GM18858 (cell line): ENCODE results near the gene LSM4.

Source experiments
- ATAC-seq: cut with Tn5 transposase; IDR thresholded peaks from one replicate; pipeline ENCODE4 v1.9.1; 2021; ENCODE audit not compliant: unreplicated experiment

The LSM4 gene

DNA sequence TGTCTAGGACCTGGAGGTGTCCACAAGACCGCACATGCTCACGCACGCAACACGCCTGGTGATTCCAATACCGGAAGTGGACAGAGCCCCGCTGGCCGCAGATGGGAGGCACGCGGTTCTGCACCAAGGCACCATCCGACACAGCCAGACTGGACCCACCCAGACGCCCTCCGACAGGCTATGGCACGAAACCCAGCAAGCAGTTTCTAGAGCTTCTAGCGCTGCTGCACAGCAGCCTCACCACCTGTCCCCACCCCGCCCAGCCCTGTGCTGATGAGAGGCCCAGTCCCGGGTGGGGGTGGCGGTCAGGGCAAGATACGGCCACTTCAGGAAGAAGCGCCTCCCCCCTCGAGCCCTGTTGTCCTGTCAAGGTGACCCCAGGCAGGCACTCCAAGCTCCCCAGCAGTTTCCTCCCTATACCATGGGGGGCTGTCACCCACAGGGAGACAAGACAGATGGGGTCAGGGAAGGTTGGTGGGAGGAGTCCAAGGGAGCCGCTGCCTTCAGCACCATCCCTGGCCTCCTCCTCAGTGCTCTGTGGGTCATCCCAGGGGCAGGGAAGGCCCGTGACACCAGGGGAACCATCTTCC is 11.3 kb downstream of the LSM4 start:
- no peak for ATAC-seq

DNA sequence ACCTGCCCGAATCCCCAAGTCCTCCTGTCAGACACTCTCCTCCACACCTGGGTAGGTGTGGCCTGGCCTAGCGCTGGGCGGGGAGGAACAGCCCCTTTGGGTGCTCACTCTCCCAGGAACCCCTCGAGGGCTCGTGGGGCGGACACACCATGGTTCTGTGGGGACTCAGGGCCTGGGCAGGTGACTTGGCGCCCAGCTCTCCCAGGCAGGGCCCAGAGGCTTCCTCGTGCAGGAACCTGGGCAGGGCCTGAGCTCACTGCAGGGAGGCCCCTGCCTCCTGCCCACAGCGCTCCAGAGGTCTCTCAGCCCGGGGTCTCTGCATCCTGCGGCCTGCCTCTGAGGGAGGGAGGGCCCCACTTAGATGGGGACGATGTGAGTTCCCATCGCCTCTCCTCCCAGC is 11.9 kb downstream of the LSM4 start:
- no peak for ATAC-seq

GRCh38 chr19:18310118-18310909 is 12.6 kb downstream of the LSM4 start:
- no peak for ATAC-seq

GRCh38 chr19:18309525-18310064 is 13.3 kb downstream of the LSM4 start:
- no peak for ATAC-seq

DNA sequence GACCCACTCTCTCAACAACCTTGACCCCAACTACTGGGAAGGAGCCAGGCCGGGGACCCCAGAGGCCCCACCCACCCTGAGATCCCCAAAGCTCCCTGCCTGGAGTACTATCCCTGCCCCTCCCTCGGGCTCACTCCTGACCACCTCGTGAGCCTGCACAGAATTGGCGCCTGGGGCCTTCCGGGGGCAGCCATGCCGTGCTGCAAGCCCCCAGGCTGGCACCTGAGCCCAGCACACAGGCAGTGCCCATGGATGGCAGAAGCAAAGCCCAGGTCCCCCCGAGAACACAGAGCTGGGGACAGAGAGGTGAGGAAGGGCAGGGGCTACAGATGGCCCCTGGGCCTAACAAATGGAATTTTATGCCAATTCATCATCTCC is 13.9 kb downstream of the LSM4 start:
- no peak for ATAC-seq

- no peak for ATAC-seq
These were observed 14.6 kb downstream of the LSM4 start for GRCh38 chr19:18308051-18308947.

- no peak for ATAC-seq
These were observed 15.6 kb downstream of the LSM4 start for GRCh38 chr19:18307271-18307681.

- ATAC-seq, result no peak
These were observed 16.0 kb downstream of the LSM4 start for GRCh38 chr19:18306888-18307260.

GRCh38 chr19:18306209-18306887 is 16.5 kb downstream of the LSM4 start:
- ATAC-seq, result no peak

DNA sequence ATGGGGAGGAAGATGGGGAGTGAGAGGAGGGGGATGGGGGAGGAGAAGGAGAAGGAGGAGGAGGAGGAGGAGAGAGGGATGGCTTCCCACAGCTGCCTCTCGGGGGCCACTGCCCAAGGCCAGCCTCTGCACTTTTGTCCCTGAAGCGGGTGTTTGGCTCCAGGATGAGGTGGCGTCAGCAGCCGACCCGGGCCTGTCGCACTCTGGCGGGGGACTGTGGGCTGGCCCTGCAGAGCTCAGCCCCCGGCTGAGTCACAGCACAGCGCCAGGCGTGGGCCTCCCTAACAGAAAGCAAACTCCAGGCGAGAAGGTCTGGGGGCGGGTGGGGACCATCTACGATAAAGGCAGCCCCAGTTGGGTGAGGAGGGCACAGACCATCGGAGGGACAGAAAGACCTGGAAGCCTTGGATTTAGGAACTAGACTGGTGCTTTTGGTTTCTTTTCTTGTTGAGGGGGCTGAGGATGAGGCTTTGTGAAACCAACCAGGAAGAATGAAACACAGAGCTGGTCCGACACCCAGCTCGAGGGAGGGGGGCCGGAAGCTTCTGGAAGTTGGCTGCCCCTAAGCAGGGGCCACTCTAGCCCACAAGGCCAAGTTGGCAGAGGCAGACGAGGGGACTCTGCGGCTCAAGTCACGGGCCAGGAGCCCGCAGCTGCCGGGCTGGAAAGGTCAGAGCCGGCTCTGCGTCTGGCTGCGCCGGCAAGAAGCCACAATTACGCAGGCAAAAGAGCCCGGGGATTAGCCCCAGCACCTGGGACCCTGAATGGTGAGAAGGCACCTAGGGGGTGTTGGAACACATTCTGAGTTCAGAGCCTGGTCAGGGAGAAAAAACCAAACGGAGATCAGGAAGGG is 18.2 kb downstream of the LSM4 start:
- no peak for ATAC-seq

GRCh38 chr19:18304208-18304457 is 18.7 kb downstream of the LSM4 start:
- no peak for ATAC-seq

GRCh38 chr19:18301718-18302111 is 21.2 kb downstream of the LSM4 start:
- no peak for ATAC-seq

GRCh38 chr19:18300930-18301717 is 21.8 kb downstream of the LSM4 start:
- ATAC-seq, result no peak

- ATAC-seq, result no peak
These were observed 23.2 kb downstream of the LSM4 start for GRCh38 chr19:18299654-18300053.

DNA sequence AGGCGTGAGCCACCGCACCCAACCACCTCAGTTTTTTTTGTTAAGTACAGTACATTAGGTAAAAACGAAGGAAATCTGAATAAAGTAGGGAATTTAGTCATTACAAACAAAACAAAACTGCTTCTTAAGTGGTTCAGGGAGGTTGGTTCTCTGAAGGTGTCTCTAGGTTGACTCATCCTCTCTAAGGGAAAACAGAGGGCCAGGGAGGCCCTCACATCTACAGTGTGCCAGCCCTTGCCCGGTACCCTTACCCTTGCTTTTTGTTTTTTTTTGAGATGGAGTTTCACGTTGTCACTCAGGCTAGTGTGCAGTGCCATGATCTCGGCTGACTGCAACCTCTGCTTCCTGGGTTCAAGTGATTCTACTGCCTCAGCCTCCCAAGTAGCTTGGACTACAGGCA is 24.3 kb downstream of the LSM4 start:
- no peak for ATAC-seq

DNA sequence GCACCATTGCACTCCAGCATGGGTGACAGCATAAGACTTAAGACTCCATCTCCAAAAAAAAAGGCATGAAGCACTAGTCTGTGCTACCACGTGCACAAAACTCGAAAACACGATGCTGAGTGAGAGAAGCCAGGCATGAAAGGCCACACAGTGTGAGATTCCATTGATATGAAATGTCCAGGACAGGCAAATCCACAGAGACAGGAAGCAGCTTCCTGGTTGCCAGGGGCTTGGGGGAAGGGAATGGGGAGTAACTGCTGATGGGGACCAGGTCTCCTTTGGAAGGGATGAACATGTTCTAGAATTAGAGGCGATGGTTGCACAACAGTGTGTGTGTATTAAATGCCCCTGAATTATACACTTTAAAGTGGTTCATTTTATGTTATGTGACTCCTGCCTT is 25.6 kb downstream of the LSM4 start:
- no peak for ATAC-seq

GRCh38 chr19:18295034-18295451 is 27.8 kb downstream of the LSM4 start:
- ATAC-seq, result no peak

GRCh38 chr19:18294467-18294864 is 28.4 kb downstream of the LSM4 start:
- ATAC-seq, result no peak

DNA sequence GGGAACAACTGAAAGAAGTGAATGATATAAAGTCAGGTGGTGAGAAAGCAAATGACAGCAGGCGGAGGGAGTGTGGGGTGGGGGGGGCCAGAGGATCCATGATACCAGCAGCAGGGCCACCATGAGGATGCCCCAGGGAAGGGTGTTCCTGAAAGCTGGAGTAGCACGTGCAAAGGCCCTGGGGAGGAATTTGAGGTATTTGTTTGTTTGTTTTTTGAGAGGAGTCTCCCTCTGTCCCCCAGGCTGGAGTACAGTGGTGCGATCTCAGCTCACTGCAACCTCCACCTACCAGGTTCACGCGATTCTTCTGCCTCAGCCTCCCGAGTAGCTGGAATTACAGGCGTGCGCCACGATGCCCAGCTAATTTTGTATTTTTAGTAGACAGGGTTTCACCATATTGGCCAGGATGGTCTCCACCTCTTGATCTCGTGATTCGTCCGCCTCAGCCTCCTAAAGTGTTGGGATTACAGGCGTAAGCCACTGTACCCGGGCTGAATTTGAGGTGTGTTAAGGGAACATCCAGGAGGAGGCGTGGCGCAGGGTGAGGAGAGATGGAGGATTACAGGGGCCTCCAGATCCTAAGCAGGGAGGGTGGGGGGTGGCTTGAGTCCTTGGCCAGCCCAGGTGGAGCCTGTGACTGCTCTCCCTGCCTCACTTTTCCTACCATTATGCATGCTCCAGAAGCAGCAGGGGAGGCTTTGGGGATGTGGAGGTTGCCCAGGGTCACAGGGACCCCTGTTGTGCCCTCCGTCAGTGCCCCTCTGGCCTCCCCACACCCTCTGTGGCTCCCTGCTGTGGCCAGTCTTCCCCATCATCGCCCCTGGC is 29.0 kb downstream of the LSM4 start:
- ATAC-seq, result no peak
